ENCODE results near the gene EPS15.

DNA sequence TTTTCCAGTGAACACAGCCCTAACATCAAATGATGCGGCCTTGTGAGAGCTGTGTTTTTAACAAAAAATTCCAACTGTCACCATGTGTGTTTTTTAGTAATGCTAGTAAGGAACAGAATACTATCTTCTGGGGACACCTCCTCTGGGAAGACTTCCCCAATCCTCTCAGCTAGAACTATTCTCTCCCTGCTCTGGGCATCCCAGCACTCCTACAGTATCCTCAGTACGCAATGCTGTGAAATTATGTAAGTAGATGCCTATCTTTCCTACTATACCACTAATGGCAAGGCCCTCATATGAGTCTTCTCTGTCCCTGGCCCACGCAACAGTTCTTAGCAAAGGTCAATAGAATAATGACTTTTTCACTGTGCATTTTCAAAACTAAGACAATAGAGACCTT, 169.2 kb downstream of the EPS15 start:
- TF ChIP-seq CTCF (IDR thresholded peaks at IDR 0.05): no peak
- TF ChIP-seq POLR2A (IDR thresholded peaks at IDR 0.05): no peak
